HUDEP-2 (cell line): ENCODE results near the gene BHLHA15.

ENCODE experiments used
- DNase-seq, 76 experiments: peaks; one replicate each; lab custom pipeline; 2025; ENCODE audit not compliant: unreplicated experiment in 76 of 76; lab: John Stamatoyannopoulos, UW

BHLHA15 gene

GRCh38 chr7:98238976-98239375, 27.7 kb downstream of the BHLHA15 start:
- no peak for DNase-seq

- peak in 40 of 76 experiments; percentile 0 to 65 (median 29) for DNase-seq
Observed at GRCh38 chr7:98240961-98241673, 29.9 kb downstream of the BHLHA15 start.

GRCh38 chr7:98241674-98242241, 30.5 kb downstream of the BHLHA15 start:
- no peak for DNase-seq

- DNase-seq: no peak
Observed at GRCh38 chr7:98242342-98242741, 31.1 kb downstream of the BHLHA15 start.

- DNase-seq: no peak
Observed at GRCh38 chr7:98242934-98243333, 31.7 kb downstream of the BHLHA15 start.

GRCh38 chr7:98244871-98245270, 33.6 kb downstream of the BHLHA15 start:
- DNase-seq: no peak

- DNase-seq: no peak
Observed at GRCh38 chr7:98248156-98248555, 36.9 kb downstream of the BHLHA15 start.

- no peak for DNase-seq
Observed at GRCh38 chr7:98249106-98249505, 37.9 kb downstream of the BHLHA15 start.

GRCh38 chr7:98250789-98251188, 39.5 kb downstream of the BHLHA15 start:
- no peak for DNase-seq

GRCh38 chr7:98251231-98251600, 40.0 kb downstream of the BHLHA15 start:
- DNase-seq: no peak

GRCh38 chr7:98251601-98252424, 40.6 kb downstream of the BHLHA15 start, which contains the start of gene TECPR1:
Gene TECPR1 (minus strand): TSS chr7:98252232. CDS start chr7:98246146, 6,086 bp downstream.
- DNase-seq: peak in 74 of 76 experiments; percentile 21 to 93 (median 82)

- DNase-seq: no peak
Observed at GRCh38 chr7:98252425-98253054, 41.3 kb downstream of the BHLHA15 start.

GRCh38 chr7:98254516-98254915, 43.3 kb downstream of the BHLHA15 start:
- no peak for DNase-seq

GRCh38 chr7:98254951-98255610, 43.8 kb downstream of the BHLHA15 start:
- peak in 8 of 76 experiments; percentile 3 to 35 (median 9) for DNase-seq

GRCh38 chr7:98256431-98256830, 45.2 kb downstream of the BHLHA15 start:
- no peak for DNase-seq

GRCh38 chr7:98257701-98258100, 46.5 kb downstream of the BHLHA15 start:
- DNase-seq: no peak
